ENCODE data around the gene TCF7L1.

Gene TCF7L1

DNA sequence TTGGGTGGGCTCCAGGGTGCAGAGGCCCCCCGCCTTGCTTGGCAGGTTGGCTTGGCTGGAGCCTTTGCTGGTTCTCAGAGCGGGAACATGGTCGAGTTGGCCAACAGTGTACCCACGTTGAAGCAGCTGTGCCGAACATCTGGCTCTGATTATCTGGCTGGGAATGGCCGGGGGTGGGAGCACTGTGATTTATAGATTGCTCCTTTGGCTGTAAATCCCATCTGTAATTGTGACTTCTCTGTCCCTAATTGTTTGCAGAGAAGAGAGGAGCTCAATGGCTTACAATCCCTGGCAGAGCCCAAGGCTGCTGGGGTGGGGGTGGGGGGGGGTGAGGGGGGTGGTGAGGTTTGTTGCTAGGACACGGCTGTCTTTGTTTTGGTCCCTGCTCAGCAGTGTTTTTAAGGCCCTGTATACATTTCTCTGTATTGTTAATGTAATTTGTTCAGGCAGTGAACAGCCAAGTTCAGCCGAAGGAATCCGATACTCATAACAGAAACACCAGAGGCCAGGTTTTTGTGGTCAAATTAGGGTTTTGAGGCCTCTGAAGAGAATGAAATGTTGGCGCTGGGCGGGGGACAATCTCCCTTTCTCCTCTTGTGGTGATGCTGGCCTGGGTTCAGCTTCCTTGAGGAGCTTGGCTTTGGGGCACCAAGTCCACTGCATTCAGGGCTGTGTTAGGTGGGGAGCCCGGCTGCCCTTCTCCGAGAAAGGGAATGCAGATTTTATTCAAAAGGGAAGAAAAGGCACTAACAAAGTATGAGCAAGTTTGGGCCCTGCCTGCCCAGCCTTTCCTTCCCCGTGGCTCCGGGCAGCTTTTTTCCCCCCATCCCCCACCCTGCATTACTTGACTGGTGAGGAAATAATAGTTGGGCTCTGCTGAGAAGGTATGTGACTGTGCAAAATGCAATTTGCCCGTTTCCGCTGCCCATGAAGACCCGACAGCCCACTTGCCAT is 82.5 kb downstream of the TCF7L1 start:
- no peak for DNase-seq (ENCODE audit: low spot score)
- Histone ChIP-seq H3K27ac (peak overlapping the region; percentile 13 to 58), H3K4me3 (peak overlapping the region; percentile 32)
- TF ChIP-seq CTCF (IDR thresholded peaks at IDR 0.05) = no peak

DNA sequence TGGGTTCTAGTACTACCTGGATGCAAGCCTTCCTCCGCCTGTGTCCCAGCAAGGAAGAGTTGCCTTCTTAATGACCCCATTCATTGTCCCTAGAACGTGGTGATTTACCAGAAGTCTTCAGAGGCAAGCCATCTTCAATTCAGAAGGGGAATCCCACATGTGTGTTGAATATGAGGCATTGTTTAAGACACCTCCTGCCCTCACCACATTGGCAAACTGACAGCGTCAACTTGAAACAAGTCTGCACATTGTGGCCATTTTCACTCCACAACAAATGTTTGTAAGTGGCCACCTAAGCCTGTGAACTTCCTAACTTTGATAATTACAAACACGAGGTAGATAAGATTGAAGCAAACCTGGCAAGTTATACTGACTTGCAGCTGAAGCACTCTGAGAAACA is 83.7 kb downstream of the TCF7L1 start:
- Histone ChIP-seq H3K4me3 (no peak overlapping the region), H3K27ac (no peak overlapping the region)
- DNase-seq (ENCODE audit: low spot score) = no peak
- no peak for TF ChIP-seq CTCF (IDR thresholded peaks at IDR 0.05)

DNA sequence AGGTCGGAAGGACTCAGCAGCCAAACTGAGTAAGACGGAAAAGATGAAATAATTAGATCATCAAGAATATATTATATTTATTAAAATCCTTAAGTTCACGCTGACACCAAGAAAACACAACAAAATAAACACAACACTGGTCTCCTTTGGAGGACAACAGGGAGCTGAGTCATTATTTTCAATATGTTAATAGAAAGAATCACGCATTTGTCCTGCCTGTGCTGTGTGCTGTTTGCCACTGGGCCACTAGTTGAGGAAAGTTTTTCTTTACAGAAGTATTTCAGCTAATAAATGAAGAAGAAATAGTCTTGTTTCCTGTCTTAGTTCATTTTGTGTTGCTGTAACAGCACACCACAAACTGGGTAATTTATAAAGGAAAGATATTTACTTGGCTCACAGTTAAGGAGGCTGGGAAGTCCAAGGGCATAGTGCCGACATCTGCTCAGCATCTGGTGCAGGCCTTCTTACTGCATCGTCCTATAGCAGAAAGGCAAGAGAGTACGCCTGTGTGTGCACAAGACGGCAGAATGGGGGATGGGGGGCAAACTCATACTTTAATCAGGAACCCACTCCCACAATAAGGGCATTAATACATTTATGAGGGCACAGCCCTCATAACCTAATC is 88.0 kb downstream of the TCF7L1 start:
- TF ChIP-seq CTCF (IDR thresholded peaks at IDR 0.05) = no peak
- no peak overlapping the region for H3K4me3 ChIP-seq
- DNase-seq (ENCODE audit: low spot score) = no peak
- no peak overlapping the region for H3K27ac ChIP-seq

- no peak for DNase-seq (ENCODE audit: low spot score)
- no peak for TF ChIP-seq CTCF (IDR thresholded peaks at IDR 0.05)
- H3K27ac ChIP-seq = no peak overlapping the region
- no peak overlapping the region for H3K4me3 ChIP-seq
These were observed 89.6 kb downstream of the TCF7L1 start for GRCh38 chr2:85222792-85223191.

DNA sequence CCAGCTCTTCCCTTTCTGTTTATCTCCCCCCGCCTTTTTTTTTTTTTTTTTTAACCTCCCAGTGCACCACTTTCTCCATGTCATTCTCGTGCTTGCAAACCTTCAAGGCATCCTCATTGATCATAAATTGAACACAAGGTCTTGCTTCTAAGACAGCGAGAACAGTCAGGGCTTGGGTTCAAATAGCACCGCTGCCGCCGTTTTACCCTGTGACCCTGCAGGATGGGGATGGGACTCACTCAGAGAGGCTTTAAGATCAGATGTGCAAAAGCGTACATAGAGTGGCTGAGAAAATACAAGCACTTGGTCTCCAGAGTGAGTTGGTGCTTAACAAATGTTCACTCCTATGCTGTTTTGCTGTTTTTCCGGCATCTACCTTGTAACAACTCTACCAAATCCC is 93.6 kb downstream of the TCF7L1 start:
- DNase-seq (ENCODE audit: low spot score) = no peak

GRCh38 chr2:85230679-85231467 is 97.7 kb downstream of the TCF7L1 start:
- DNase-seq (ENCODE audit: low spot score) = no peak
- peak overlapping the region in 1 of 2 donors; percentile 42 for H3K27ac ChIP-seq
- no peak for TF ChIP-seq CTCF (IDR thresholded peaks at IDR 0.05)
- H3K4me3 ChIP-seq = no peak overlapping the region

More for the DNA sequence above, 93.6 kb downstream of the TCF7L1 start:
- no peak for TF ChIP-seq CTCF (IDR thresholded peaks at IDR 0.05)
- no peak overlapping the region for H3K27ac ChIP-seq
- H3K4me3 ChIP-seq = no peak overlapping the region

Measured in coronary artery (tissue), 2 donors.